ENCODE data around the gene MBTPS2.
"Not testable (repeated sequence)": the region's sequence is repeated elsewhere in the genome, so short reads cannot be mapped to it uniquely, and the experiment has no call there.

MBTPS2 gene

DNA sequence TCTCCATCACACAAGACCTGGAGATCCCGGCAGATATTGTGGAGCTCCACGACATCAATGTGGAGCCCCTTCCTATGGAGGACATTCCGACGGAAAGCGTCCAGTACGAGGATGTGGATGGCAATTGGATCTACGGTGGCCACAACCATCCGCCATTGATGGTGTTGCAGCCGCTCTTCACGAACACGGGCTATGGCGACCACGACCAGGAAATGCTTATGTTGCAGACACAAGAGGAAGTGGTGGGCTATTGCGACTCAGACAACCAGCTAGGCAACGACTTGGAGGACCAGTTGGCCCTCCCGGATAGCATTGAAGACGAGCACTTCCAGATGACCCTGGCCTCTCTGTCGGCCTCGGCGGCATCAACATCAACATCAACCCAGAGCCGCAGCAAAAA is 17.1 kb downstream of the MBTPS2 start:
- no peak for DNase-seq (ENCODE audit: low spot score)

GRCh38 chrX:21863241-21863640 is 23.8 kb downstream of the MBTPS2 start:
- no peak for DNase-seq (ENCODE audit: low spot score)

DNA sequence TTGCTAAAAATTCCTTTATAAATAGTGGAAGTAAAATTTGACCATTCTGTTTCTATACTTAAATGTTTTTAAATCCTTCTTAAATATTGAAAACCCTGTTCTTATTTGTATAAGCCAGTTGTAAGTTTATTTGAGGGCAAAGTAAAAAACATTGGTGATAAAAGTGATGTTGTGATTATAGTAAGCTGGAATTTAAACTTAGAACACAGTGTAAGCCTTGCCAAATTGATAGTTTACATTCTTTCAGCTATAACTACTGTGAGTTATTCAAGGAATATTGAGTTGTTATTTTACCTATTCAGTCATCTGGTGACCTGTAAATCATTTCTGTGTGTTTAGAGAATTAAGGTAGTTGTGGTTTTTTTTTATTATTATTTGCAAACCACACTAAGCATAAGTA is 26.0 kb downstream of the MBTPS2 start:
- DNase-seq (ENCODE audit: low spot score), result no peak

DNA sequence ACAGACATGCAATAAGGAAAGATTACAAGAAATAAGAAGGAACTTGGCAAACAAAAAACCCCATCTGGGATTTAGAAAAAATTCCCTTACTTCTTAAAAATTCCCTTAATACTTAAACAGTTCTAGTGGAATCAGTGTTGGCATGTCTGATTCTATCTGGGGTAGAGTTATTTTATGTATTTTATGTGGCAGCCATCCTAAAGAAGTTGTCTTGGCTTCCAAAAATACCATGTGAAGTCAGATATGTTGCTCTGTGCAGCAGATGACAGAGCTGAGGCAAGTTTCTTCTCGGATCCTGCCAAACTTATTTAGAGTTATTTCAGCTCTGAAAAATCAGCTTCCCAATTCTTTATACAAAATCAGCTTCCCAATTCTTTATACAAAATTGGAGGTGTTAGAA is 31.1 kb downstream of the MBTPS2 start:
- no peak for DNase-seq (ENCODE audit: low spot score)

- no peak for DNase-seq (ENCODE audit: low spot score)
Observed at GRCh38 chrX:21873063-21873775, 33.8 kb downstream of the MBTPS2 start.

DNA sequence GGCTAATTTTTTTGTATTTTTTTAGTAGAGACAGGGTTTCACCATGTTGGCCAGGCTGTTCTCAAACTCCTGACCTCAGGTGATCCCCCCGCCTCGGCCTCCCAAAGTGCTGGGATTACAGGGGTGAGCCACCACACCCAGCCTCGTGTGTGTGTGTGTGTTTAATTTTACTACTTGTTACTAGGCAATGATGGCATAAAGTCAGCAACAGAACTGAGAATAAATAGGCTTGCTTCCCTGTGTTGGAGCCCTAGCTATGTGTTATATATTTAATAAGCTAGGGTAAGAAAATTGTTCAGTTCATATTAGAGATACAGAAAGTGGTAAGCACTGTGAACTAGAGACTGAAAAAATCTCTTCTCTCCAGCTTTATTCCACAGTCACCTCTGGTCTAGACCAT is 34.8 kb downstream of the MBTPS2 start:
- not testable (repeated sequence) for DNase-seq (ENCODE audit: low spot score)

- DNase-seq (ENCODE audit: low spot score), result no peak
Observed at GRCh38 chrX:21875013-21875412, 35.6 kb downstream of the MBTPS2 start.

- no peak for DNase-seq (ENCODE audit: low spot score)
Observed at GRCh38 chrX:21881881-21882574, 42.6 kb downstream of the MBTPS2 start.

DNA sequence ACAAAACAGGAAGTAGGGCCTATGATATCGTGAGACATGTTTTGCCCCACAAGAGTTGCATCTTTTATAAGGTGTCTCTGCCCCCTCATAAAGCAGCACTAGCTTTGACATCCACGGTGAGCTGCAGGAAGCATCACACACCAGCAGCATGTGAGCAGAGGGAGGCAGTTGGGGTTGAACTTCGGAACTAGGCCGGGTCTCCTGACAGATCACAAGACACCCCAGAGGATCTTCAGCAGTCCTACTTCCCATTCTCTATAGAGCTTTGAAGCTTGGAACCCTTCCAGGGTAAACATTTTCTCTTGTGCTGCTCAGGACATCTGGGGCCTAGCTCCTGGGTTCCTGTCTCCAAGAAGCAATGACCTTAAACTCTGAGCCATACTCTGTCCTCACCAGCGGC is 43.8 kb downstream of the MBTPS2 start:
- DNase-seq (ENCODE audit: low spot score), result no peak

DNA sequence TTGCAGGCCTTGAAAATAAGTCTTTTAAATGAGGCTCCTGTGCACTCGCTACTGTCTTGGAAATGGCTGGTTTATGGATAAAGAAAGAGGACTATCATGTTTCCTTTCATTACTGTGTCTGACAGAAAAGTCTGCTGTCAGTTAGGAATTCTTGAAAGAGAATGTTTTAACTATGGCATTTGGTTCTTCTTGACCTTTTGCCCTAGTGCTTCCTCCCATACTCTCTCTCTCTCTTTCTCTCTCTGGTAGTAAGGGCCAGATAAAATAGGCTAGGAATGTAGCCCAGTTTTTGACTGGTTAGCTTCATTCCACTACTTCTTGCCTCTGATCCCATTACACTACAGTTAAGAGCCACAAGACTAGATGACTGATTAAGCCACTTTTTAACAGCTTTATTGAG is 46.2 kb downstream of the MBTPS2 start:
- no peak for DNase-seq (ENCODE audit: low spot score)

DNA sequence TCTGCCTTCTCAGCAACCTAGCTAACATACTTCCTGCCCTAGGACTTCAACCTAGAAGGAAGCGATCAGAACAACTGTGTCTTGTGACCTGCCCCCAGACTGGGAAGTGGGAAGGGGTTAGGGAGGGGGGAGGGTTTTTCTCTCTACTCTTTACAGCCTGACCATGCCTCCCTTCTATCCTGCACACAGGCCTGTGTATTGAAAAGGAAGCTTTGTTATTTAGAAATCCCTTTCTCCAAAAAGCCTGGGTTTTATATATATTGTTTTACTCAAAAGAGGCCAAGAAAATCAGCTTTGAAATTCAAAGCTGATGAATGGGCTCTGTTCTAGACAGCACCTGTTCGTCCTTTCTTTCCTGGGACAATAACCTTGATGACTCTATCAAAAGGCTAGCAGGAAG is 65.9 kb downstream of the MBTPS2 start:
- no peak for DNase-seq (ENCODE audit: low spot score)

- DNase-seq (ENCODE audit: low spot score), result no peak
Observed at GRCh38 chrX:21905953-21906352, 66.5 kb downstream of the MBTPS2 start.

- DNase-seq (ENCODE audit: low spot score), result no peak
Observed at GRCh38 chrX:21907260-21907659, 67.8 kb downstream of the MBTPS2 start.

- DNase-seq (ENCODE audit: low spot score), result no peak
Observed at GRCh38 chrX:21911481-21911880, 72.1 kb downstream of the MBTPS2 start.

GRCh38 chrX:21912220-21912619 is 72.8 kb downstream of the MBTPS2 start:
- no peak for DNase-seq (ENCODE audit: low spot score)

GRCh38 chrX:21912989-21913388 is 73.6 kb downstream of the MBTPS2 start:
- no peak for DNase-seq (ENCODE audit: low spot score)

GRCh38 chrX:21926116-21926515 is 86.7 kb downstream of the MBTPS2 start:
- DNase-seq (ENCODE audit: low spot score), result no peak

DNA sequence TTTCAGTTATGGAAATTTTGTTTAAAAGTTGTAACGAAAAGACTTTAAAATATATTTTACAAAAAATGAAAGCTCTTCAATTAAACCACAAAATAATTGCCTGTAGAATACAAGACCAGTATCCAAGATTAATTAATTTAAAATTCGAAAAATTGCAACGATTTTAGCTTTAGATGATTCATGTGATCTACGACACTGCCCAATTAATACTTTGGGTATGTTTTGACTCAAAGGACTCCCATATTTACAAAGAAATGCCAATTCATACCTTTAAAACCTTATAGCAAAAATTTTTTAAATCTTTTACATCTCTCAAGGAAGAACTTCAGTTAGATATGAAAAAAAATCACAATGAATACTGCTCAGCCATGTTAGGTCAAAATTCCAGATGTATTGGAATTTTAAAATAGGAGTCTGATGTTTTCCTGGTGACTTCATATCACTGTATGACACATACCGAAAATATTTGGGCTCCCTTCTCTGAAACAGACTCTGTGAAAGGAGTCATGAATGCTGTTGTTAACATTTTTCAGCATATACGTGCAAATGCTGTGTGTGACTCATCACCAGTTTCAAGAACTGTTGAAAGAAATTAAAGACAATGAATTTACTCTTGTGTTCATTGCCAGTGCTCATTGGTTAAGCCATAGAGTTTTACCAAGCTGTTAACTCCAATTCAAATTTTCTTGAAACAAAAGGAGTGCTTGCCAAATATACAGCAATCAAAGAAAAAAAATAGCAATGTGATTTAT is 87.3 kb downstream of the MBTPS2 start:
- no peak for DNase-seq (ENCODE audit: low spot score)

GRCh38 chrX:21929209-21929608 is 89.8 kb downstream of the MBTPS2 start:
- no peak for DNase-seq (ENCODE audit: low spot score)

GRCh38 chrX:21930986-21931385 is 91.6 kb downstream of the MBTPS2 start:
- DNase-seq (ENCODE audit: low spot score), result no peak

DNA sequence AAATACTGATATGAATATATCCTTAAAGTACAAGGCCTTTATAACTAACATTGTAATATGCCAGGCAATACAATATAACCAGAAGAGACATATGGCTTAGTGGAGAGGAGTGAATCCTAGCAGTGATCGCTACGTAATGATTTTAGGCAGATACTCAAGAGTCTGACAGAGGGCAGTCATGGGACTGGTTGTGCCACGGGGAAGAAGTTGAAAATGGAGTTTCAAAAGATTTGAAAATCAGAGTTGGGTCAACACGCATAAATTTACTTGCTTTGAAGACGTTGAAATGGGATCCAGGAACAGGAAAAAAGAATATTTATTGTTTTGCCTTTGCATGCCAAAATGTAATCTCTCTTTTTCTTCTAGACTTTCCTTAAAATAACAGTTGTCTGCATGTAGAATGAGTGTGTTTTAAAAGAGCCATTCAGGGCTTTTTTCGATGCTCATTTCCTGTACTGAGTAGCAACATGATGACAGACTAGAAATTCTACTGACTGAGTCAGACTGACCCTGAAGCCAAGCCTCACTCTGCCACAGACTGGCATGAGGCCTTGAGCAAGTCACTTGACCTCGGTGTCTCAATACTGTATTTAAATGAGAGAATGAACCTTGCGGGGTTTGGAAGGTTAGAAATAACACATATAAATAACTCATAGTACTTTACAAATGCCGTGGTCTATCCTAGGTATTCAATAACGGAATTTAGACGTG is 93.0 kb downstream of the MBTPS2 start:
- no peak for DNase-seq (ENCODE audit: low spot score)

GRCh38 chrX:21933077-21933476 is 93.7 kb downstream of the MBTPS2 start:
- DNase-seq (ENCODE audit: low spot score), result no peak
